GM21737 (cell line): ENCODE data around the gene PPT1.
A peak's percentile ranks its signal among the peaks of the same experiment; 100 is the strongest.
"Not testable (repeated sequence)": the region's sequence is repeated elsewhere in the genome, so short reads cannot be mapped to it uniquely, and the experiment has no call there.

Experiments used
- ATAC-seq: cut with Tn5 transposase; IDR thresholded peaks from one replicate; pipeline ENCODE4 v1.9.1; 2021; ENCODE audit warnings: mild to moderate bottlenecking, moderate library complexity; ENCODE audit not compliant: unreplicated experiment

Gene PPT1

DNA sequence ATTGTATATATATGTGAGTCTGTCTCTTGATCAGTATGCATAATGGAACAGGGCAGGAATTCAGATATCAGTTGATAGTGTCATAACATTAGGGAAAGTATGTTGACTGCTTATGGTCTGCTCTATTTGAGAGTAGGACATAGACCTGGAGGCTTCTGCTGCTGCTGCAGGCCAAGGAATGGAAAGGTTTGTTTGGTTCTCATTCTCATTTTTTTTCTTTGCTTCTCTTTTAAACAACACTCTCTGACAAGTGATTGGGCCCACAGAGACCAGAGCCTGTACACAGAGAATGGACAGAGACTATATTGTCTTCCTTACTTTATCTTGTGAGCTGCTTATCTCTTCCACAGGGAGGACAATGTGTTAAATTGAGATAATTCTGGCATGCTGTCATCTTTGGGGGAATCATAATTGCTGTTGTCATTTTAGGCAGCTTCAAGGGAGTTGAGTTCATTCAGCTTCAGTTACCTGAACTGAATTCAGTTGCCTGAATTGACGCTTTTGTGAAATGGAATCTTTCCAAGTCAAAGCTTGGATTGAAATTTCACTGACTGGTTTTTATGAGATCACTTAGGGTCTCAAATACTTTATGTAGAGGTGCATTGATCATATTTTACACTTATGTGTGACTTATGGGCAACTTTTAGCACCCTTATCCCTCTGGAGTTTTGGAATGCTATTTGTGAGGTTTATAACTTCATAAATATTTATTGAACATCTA, 39.6 kb downstream of the PPT1 start:
- ATAC-seq: no peak

DNA sequence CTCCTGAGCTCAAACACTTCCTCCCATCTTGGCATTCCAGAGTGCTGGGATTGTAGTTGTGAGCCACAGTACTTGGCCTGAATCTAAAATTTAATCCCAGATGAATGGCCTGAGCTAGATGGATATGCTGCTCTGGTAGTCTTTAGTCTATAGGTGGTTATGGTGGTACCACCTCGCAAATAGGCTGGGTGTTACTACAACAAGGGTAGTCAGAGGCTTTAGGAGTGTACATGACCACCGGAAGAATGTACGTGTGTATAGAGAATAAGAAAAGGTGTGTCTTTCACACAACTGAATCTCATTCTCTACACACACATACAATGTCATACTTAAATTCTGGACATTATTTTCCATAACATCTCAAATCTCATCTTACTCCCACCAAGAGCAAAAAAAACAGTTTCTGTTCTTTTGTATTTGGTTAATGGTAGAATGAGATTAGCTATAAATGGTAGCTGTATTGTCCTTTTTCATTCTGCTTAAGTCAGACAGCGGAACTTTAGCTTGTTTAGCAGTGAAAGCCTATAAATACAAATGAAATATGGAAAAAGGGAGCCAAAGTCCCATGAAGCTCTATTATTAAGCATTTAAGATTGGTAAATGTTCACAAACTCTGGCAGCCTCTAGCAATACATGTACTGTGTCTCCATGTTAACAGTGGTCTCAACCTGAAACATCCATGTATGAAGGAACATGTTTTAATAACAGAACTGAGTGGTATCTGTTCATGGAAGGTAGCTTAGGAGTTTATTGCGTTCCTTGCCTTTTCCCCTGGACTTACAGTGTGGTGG, 40.3 kb downstream of the PPT1 start:
- ATAC-seq: no peak

DNA sequence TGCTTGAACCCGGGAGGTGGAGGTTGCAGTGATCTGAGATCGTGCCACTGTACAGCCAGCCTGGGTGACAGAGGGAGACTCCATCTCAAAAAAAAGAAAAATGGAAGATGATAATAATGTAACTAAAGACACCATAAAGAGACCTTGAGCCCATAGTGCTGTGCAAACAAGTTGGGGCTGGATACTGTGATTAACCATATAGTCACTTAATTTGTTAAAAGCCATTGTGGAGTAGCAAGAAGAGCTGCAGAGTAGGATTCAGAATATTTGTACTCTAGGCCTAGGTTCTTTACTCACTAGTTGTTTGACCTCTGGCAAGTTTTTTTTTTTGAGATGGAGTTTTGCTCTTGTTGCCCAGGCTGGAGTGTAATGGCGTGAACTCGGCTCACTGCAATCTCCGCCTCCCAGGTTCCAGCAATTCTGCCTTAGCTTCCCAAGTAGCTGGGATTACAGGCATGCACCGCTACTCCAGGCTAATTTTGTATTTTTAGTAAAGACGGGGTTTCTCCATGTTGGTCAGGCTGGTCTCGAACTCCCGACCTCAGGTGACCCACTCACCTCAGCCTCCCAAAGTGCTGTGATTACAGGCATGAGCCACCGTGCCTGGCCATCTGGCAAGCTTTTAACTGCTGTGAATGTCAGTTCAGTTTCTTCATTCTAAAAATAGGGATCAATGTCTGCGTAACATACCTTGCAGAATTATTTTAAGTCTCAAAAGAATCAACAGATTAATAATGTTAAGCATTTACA, 43.7 kb downstream of the PPT1 start:
- no peak for ATAC-seq

DNA sequence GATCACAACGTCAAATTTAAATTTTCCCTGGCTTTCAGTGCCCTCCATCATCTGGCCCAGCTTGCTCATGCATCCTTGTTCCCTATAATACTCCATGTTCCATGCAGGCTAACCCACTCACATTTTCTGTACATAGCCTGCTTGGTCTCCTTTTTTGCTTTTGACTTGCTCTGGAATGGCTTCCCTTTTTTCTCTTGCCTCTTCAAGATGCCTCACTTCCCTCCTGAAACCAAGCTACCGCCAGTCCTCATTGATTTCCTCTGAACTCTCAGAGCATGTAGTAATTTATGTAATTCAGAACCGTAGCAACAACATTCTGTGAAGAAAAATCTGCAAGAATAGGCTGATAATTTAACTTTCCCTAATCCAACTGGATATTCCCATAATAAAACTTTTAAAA, 46.2 kb downstream of the PPT1 start:
- ATAC-seq: no peak

DNA sequence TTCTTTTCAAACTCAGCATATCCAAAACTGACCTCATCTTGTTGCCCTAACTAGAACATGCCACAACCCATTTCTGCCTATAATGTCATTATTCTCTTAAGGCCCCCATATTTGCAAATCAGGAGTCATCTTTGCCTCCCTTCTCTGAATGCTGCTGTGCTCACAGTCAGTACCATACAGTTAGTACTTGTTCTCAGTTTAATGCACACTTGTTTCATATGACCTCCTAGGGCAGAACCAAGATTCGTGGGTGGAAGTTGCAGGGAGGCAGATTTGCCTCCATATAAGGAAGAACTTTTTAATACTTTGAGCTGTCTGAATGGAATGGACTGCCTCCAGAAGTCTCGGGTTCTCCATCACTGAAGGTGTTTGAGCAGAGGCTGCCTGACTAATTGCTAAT, 47.3 kb downstream of the PPT1 start:
- ATAC-seq: no peak

DNA sequence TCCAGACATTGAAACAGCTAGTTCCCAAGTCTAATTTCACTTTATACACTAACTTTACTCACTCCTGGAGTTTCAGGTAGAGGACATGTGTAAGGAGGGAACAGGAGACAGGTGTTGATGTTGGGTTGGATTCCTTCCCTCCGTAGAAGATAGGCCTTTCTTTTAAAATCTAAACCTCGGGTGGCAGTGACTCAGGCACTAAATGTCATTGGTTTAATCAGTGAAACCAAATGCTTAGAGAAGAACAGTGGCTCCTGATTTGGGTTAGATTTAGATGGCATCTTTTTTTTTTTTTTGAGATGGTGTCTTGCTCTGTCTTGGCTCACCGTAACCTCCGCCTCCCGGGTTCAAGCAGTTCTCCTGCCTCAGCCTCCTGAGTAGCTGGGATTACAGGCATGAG, 49.3 kb downstream of the PPT1 start:
- no peak for ATAC-seq

DNA sequence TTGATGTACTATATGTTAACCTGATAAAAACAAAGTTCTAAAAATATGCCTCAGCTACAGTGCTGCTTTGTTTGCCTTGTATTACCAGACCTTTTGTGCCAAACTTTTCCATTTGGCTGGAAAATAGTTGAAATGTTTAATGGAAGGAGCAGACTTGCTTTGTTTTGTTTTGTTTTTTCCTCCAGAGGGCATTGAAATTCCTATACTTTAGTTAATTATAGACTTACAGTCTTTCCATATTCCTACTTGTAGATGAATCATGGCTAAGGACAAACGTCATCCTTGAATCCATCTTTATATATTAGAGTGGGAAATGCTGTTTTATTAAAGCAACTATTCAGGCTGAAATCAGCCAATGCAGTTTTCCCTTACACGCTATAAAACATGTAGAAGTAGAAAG, 49.8 kb downstream of the PPT1 start:
- no peak for ATAC-seq

DNA sequence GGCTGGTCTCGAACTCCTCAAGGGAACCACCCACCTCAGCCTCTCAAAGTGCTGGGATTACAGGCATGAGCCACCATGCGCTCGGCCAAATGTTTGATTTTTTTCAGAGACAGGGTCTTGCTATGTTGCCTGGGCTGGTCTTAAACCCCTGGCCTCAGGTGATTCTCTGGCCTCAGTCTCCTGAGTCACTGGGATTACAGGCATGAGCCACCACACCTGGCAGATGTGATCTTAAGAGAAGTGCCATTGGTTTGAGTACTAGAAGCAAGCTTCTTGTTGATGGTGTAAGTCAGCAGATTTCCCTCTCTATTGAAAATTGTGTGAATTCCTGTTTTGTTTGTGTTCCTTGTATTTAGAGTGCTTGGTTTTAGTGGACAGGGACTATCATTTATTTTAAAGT, 51.3 kb downstream of the PPT1 start:
- no peak for ATAC-seq

DNA sequence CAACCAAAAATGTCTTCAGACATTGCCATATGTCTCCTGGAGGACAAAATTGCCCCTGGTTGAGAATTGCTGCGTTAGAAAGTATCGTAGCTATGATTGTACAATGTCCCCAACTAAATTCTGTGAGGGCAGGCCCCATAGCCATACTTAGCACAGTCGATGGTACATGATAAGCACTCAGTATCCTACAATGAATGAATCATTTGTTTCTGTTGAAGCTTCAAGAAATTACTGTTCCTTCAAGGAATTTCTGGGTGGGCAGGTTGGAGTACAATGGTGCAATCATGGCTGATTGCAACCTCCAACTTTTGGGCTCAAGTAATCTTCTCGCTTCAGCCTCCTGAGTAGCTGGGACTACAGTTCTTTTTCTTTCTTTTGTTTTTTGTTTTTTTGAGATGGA, 51.9 kb downstream of the PPT1 start:
- no peak for ATAC-seq

DNA sequence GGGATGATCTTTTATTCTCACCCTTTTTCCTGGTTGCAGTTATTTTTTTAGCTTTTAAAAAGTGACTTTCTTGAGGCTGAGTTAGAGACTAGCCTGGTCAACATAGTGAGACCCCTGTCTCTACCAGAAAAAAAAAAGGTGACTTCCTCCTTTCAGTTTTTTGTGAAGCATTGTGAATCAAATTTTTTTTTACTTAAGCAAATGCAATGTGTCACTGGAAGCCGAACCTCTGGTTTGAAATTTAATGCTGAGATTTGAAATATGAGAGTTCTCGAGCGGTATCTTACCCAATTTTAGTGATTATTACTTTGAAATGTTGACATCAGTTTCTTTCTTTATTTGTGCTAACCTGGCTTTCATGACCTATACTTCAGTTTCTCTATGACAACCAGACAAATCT, 52.9 kb downstream of the PPT1 start:
- ATAC-seq: no peak

DNA sequence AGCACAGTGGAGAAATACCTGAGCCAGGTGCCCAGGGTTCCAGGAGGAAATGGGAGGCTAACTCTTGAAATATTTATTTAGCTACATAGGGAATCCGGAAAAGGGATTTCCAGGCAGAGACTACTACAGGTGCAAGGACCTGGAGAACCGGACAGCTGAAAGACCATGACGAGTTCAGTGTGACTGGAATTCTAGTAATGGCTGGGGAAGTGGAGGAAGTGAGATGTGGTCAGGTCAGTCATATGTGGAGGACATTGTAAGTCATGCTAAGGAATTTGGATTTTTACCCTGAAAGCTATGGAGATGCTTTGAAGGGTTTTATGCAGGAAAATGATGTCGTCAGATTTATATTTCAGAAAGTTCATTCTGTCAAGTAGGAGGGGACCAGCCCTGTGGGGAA, 54.7 kb downstream of the PPT1 start:
- no peak for ATAC-seq

DNA sequence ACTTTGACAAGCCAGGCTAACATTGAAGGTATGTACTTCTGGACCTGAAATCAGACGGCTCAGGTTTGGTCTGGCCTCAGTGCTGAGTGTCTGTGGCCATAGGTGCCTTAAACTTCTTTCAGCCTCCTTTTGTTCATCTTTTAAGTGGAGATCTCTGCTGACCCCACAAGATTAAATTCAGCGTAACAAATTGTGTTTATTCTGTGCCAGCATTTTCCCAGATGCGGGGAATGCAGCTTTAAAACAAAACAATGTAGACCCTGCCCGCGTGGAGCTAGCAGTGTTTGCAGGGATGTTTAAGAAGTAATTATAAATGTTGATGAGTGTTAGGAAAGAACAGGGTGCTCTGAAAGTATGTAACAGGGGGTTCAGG, 55.6 kb downstream of the PPT1 start:
- ATAC-seq: no peak

DNA sequence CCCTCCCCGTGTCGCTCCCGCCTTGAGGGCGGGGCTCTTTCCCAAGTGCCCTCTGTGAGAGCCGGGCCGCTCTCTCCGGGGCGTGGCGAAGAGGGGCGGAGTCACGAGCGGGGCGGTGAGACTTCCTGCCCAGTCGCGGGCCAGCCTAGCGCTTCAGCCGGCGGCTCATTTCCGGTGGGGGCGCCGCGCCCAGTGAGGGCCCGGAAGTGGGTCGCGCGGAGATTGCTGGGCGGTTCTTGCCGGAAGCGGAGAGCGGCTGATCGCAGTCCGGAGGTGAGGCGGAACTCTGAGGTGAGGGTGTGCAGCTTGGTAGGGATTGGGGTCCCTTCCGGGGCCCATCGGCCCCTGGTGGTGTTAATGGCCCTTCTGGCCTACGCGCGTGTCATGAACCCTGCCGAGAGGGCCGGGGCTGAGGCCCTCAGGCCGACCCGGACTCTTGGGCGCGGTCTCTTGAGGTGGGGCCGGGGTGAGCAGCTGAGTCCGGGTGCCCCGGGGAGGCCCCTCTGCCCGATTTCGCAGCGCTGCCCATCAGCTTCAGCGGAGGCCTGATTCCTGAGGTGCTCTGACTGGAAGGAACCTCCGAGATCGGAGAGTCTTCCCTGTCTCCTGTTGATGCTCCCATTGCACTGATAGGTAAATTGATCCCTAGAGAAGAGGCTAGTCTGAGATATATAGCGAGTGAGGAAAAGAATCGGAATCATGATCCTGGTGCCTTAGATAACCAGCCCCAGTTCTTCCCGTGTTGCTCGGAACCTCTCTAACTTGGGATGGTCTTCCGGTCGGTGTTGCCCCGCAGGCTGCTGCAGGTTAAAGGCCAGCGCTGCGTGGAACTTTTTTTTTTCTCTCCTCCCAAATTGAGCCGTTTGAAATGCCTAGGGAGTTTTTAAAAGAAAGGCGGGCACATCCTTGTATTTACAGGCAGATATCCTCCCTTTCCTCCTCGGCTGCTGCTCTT, 56.3 kb downstream of the PPT1 start, which contains the start of gene CAP1:
TSS of gene CAP1 (plus strand) at position 219 of the 955 bp plus-strand sequence. CDS start 18,618 bp downstream, outside the sequence.
- peak; percentile 79 for ATAC-seq

DNA sequence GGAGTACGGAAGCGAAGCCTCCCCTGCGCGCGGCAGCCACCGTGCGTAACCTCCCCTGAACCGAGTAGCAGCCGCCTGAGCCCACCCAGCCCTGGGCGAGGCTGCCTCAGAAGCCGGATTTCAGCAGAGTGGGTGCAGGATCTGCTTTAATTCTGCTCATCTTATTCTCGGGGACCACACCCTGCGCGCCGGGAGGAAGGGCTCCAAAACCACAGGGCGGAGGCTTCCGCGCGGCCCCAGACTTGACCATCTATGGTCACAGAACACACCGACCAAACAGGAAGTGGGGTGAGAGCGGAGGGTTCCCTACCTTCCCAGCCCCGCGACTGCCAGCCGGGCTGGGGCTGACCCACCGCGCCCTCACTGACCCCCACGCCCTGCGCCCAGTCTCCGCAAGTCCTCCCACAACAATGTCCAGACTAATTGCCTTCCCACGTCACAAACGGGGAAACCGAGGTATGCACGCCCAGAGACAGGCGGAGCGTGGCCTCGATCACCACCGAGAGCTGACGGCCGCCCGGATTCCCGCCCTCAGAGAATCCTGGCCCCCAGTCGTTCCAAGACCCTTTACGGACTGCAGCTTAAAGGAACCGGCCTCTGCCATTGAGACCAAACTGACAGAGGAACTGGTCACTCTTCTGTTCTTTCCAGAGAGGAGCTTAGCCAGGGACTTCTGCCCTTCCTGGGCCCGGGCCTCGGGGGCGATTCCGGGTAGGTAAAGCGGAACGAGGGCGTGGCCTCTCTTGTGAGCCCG, 57.1 kb downstream of the PPT1 start:
- peak; percentile 52 for ATAC-seq

DNA sequence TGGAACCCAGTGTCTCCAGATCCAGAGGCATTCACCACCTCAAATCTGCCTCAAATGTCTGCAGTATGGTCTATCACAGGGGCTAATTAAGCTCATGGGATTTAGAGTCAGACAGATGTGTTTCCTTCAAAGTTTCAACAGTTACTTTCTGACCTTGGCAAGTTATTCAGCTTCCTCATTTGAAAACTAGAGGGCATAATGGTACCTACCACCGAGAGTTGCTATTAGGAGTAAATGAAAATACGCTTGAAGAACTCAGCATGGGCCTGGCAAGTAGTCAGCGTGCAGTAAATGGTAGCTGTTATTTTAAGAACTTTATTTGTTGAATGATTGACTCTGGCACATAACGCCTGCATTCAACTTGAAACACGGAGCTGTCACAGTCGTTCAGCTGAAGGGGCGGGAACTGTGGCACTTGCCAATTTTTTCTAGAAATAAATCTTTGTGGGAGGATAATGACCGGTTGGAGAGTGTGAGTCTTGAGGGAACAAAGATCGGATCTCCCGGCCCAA, 57.8 kb downstream of the PPT1 start:
- peak; percentile 9 for ATAC-seq

DNA sequence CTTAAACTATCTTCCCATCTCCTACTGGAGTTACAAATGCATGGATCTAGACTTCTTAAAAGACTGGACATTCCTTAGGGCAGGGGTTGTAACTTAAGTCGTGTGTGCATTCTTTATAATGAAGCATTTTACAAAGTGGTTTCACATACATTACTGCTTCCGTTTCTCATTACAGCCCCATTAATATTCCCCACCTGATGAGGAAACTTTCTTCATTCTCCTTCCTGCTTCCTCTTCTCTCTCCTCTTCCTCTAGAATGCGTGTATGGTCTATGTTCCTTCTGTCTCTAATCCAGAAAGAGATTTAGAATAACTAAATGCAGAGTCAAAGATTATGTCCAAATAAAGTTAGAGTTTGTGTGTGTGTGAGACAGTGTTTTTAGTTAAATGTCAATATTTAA, 58.4 kb downstream of the PPT1 start:
- no peak for ATAC-seq

DNA sequence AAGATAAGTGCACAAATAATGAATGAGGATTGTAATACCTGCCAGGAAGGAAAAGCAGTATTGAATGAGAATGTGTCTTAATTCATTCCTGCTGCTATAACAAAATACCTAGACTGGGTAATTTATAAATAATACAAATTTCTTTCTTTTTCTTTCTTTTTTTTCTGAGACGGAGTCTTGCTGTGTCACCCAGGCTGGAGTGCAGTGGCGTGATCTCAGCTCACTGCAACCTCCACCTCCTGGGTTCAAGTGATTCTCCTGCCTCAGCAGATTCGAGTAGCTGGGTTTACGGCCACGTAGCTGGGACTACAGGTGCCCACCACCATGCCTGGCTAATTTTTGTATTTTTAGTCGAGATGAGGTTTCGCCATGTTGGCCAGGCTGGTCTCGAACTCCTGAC, 59.8 kb downstream of the PPT1 start:
- ATAC-seq: not testable (repeated sequence)

DNA sequence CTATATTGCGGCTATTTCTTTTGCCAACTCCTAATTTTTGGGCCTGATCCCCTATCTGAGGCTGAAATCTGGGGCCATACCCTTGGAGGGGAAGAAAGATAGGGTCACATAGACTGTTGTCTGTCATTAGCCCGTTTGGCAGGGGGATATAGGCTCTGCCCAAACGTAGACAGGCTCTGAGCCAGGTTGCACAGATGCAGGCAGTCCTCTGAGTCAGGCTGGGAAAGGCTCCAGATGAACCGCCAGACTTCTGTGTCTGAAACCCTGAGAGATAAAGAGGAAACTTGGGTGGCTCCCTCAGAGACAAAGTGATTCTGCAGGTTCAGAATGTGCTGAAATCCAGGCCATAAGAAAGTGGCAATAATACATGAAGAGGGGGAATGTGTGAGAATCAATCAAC, 60.5 kb downstream of the PPT1 start:
- ATAC-seq: no peak

DNA sequence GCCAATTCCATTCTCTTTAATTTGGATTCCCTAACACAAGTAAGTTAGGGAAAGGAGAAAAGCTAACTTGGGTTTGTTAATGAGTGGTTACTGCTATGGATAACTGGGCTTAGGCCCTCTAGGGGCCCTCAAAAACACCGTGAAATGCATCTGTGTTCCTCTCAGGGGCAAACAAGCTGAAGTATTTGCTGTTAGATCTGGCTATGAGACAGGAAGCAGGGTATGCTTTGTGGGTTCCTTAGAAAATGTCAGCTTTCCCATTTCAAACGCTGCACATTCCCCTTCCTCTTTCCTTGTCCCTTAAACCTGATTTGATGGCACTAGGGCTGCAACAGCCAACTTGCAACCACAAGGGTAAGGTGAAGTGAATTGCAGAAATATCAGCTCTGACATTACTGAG, 62.2 kb downstream of the PPT1 start:
- no peak for ATAC-seq
